Keratinocyte (primary cell): ENCODE measurements around the gene UBE2B. TPM values are rescaled to one million over a fixed set of nuclear protein-coding genes. Genes with fewer than 3 reads are reported as not detected.

Experiments used
- DNase-seq: peaks from one replicate; pipeline ENCODE4 v3.0.0-alpha.2; 2011; ENCODE audit warnings: low read depth, missing footprints, low spot score
- FAIRE-seq: peaks from 2 replicates; lab custom pipeline; 2011; peaks lifted over from hg19 to GRCh38; lab: Jason Lieb, UNC
- H2AFZ ChIP-seq: 2 replicates; pipeline ENCODE4 v1.6.0; 2012; ENCODE audit warnings: low read length, control low read depth, inconsistent platforms; ENCODE audit not compliant: control insufficient read depth
- H3K27ac ChIP-seq: 2 replicates; pipeline ENCODE4 v1.5.1; 2011; ENCODE audit warnings: low read length; ENCODE audit not compliant: control insufficient read depth, insufficient read depth
- H3K27me3 ChIP-seq: 3 replicates; pipeline ENCODE4 v1.6.0; 2011; ENCODE audit warnings: low read length; ENCODE audit not compliant: control insufficient read depth, insufficient read depth; ENCODE audit errors: extremely low read depth
- H3K36me3 ChIP-seq, 2 experiments: 2 replicates in 1 of 2; 3 replicates in 1 of 2; pipeline ENCODE4 v1.5.1; 2011; ENCODE audit warnings: low read length in 2 of 2, mild to moderate bottlenecking in 1 of 2; ENCODE audit not compliant: control insufficient read depth in 2 of 2, insufficient read depth in 2 of 2; ENCODE audit errors: extremely low read depth in 1 of 2
- H3K4me1 ChIP-seq: 3 replicates; pipeline ENCODE4 v1.5.1; 2011; ENCODE audit warnings: low read length; ENCODE audit not compliant: control insufficient read depth, insufficient read depth; ENCODE audit errors: extremely low read depth
- H3K4me2 ChIP-seq: 3 replicates; pipeline ENCODE4 v1.6.0; 2011; ENCODE audit warnings: low read depth, low read length; ENCODE audit not compliant: control insufficient read depth, insufficient read depth; ENCODE audit errors: extremely low read depth
- H3K4me3 ChIP-seq, 3 experiments: fragments of 200-600 bp in 1 of 3; sonication (generic) in 1 of 3; 2 replicates in 2 of 3; 3 replicates in 1 of 3; pipeline ENCODE4 v1.5.1; 2011 to 2016; ENCODE audit warnings: low read length in 3 of 3, mild to moderate bottlenecking in 3 of 3, control low read depth in 2 of 3, inconsistent platforms in 1 of 3, low read depth in 1 of 3, mixed read lengths in 1 of 3, mixed run types in 1 of 3, moderate library complexity in 1 of 3; ENCODE audit not compliant: control insufficient read depth in 2 of 3, insufficient read depth in 2 of 3; ENCODE audit errors: extremely low read depth in 1 of 3
- H3K79me2 ChIP-seq: 2 replicates; pipeline ENCODE4 v1.6.0; 2012; ENCODE audit warnings: low read length; ENCODE audit not compliant: control insufficient read depth, insufficient read depth
- H3K9ac ChIP-seq: 3 replicates; pipeline ENCODE4 v1.6.0; 2011; ENCODE audit warnings: low read length; ENCODE audit not compliant: control insufficient read depth, insufficient read depth; ENCODE audit errors: extremely low read depth
- H3K9me1 ChIP-seq: 3 replicates; pipeline ENCODE4 v1.6.0; 2011; ENCODE audit warnings: low read length; ENCODE audit not compliant: control insufficient read depth, insufficient read depth; ENCODE audit errors: extremely low read depth
- H3K9me3 ChIP-seq: 2 replicates; pipeline ENCODE4 v1.5.1; 2012; ENCODE audit warnings: low read depth, low read length; ENCODE audit not compliant: control insufficient read depth
- H4K20me1 ChIP-seq: 3 replicates; pipeline ENCODE4 v1.6.0; 2011; ENCODE audit warnings: low read length; ENCODE audit not compliant: control insufficient read depth, insufficient read depth; ENCODE audit errors: extremely low read depth
- EZH2 ChIP-seq: IDR thresholded peaks from one replicate; pipeline ENCODE4 v1.6.1; 2012; ENCODE audit warnings: inconsistent platforms, mild to moderate bottlenecking, low read length, moderate library complexity
- dilution Hi-C: fragments of 300-500 bp; cut with MboI; formaldehyde crosslinking; loops from one replicate; pipeline ENCODE4 v1.7.0; 2020; ENCODE audit warnings: low sequenced_read_pairs; ENCODE audit not compliant: extremely low pct_ligation_motif_present
- polyA plus RNA-seq, 5 experiments: library from polyadenylated mRNA; depleted of rRNA in 3 of 5; stranded (reverse) in 3 of 5; stranded (forward) in 1 of 5; unstranded in 1 of 5; fragments of >200 nt; gene quantifications; 1 replicate in 1 of 5; 2 replicates in 3 of 5; 3 replicates in 1 of 5; pipeline versions ENCODE4 v1.2.1 to v1.2.3, GENCODE V29; 2011 to 2012; ENCODE audit warnings: missing spikeins in 2 of 5, low read depth in 1 of 5, low replicate concordance in 1 of 5
- TF ChIP-seq, protein P1 (sequence below), 3 experiments: IDR thresholded peaks in 1 of 3; conservative IDR thresholded peaks in 1 of 3; optimal IDR thresholded peaks in 1 of 3; 2 replicates in 2 of 3; 3 replicates in 1 of 3; pipeline versions ENCODE3 to v1.5.1; 2011; ENCODE audit warnings: low read length in 3 of 3, mild to moderate bottlenecking in 3 of 3, moderate library complexity in 2 of 3, control low read depth in 1 of 3, inconsistent platforms in 1 of 3; ENCODE audit not compliant: insufficient read depth in 2 of 3; ENCODE audit errors: extremely low read depth in 1 of 3

The UBE2B gene
- polyA plus RNA-seq, 1 donor (not counting 4 experiments of a cell fraction or from before 2014, with no cell fraction given) = 73.5 TPM

- peak overlapping the region; percentile 85 to 100 (median 94) for H3K4me3 ChIP-seq
- TF ChIP-seq EZH2 = no peak
- TF ChIP-seq, protein P1, sequence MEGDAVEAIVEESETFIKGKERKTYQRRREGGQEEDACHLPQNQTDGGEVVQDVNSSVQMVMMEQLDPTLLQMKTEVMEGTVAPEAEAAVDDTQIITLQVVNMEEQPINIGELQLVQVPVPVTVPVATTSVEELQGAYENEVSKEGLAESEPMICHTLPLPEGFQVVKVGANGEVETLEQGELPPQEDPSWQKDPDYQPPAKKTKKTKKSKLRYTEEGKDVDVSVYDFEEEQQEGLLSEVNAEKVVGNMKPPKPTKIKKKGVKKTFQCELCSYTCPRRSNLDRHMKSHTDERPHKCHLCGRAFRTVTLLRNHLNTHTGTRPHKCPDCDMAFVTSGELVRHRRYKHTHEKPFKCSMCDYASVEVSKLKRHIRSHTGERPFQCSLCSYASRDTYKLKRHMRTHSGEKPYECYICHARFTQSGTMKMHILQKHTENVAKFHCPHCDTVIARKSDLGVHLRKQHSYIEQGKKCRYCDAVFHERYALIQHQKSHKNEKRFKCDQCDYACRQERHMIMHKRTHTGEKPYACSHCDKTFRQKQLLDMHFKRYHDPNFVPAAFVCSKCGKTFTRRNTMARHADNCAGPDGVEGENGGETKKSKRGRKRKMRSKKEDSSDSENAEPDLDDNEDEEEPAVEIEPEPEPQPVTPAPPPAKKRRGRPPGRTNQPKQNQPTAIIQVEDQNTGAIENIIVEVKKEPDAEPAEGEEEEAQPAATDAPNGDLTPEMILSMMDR (optimal IDR thresholded peaks at IDR 0.05 in 1 of 3, IDR thresholded peaks at IDR 0.05 in 1 of 3, conservative IDR thresholded peaks at IDR 0.05 in 1 of 3; ENCODE audit: extremely low read depth in 1 of 3, insufficient read depth in 2 of 3, low read length in 3 of 3) = no peak
- dilution Hi-C loops = no loop called here
- no peaks in the 10 kb centered on the region for H3K9me1 ChIP-seq
- H3K27me3 ChIP-seq = no peaks in the 10 kb centered on the region
- peaks cover 34% of the 10 kb centered on the region for H3K4me1 ChIP-seq
- H3K36me3 ChIP-seq = peaks cover 0 to 6% of the 10 kb centered on the region in 2 experiments
- peaks cover 20% of the 10 kb centered on the region for H3K79me2 ChIP-seq
- no peaks in the 10 kb centered on the region for H3K9me3 ChIP-seq
- peak overlapping the region; percentile 86 for H3K9ac ChIP-seq
- H2AFZ ChIP-seq = no peak overlapping the region
- peak overlapping the region; percentile 62 for H3K27ac ChIP-seq
- no peak for FAIRE-seq
- H4K20me1 ChIP-seq = no peaks in the 10 kb centered on the region
- H3K4me2 ChIP-seq = peak overlapping the region; percentile 88
- DNase-seq = no peak
Measured at GRCh38 chr5:134410822-134411221, 39.5 kb downstream of the UBE2B start.

- peaks cover 20% of the 10 kb centered on the region for H3K79me2 ChIP-seq
- dilution Hi-C loops = no loop called here
- H2AFZ ChIP-seq = peak overlapping the region; percentile 74
- peak overlapping the region; percentile 86 for H3K9ac ChIP-seq
- H3K4me3 ChIP-seq = peak overlapping the region; percentile 85 to 100 (median 94)
- H3K4me1 ChIP-seq = peaks cover 34% of the 10 kb centered on the region
- no peaks in the 10 kb centered on the region for H3K9me3 ChIP-seq
- H3K9me1 ChIP-seq = no peaks in the 10 kb centered on the region
- no peaks in the 10 kb centered on the region for H4K20me1 ChIP-seq
- TF ChIP-seq, protein P1 (optimal IDR thresholded peaks at IDR 0.05 in 1 of 3, IDR thresholded peaks at IDR 0.05 in 1 of 3, conservative IDR thresholded peaks at IDR 0.05 in 1 of 3; ENCODE audit: extremely low read depth in 1 of 3, insufficient read depth in 2 of 3, low read length in 3 of 3) = no peak
- no peak for TF ChIP-seq EZH2
- peaks cover 0 to 5% of the 10 kb centered on the region in 2 experiments for H3K36me3 ChIP-seq
- H3K4me2 ChIP-seq = peak overlapping the region; percentile 88
- H3K27me3 ChIP-seq = no peaks in the 10 kb centered on the region
- DNase-seq = no peak
- FAIRE-seq = no peak
- H3K27ac ChIP-seq = peak overlapping the region; percentile 62
Measured at GRCh38 chr5:134411228-134411545, 39.8 kb downstream of the UBE2B start.
